ENCODE measurements around the gene GLG1.
"Not testable (repeated sequence)": the region's sequence is repeated elsewhere in the genome, so short reads cannot be mapped to it uniquely, and the experiment has no call there.

GRCh38 chr16:74412775-74413390, 194.0 kb downstream of the GLG1 start:
- not testable (repeated sequence) for TF ChIP-seq TAF1 (conservative IDR thresholded peaks at IDR 0.05); CTCF (IDR thresholded peaks at IDR 0.05; ENCODE audit: low read depth, low read length, missing input control); ATF3 (IDR thresholded peaks at IDR 0.05); MAX (IDR thresholded peaks at IDR 0.05); RAD21 (IDR thresholded peaks at IDR 0.05); YY1 (IDR thresholded peaks at IDR 0.05); ZBTB33 (IDR thresholded peaks at IDR 0.05); EGR1 (IDR thresholded peaks at IDR 0.05; ENCODE audit: low read depth in 2 of 2); GABPA (IDR thresholded peaks at IDR 0.05 in 1 of 2, conservative IDR thresholded peaks at IDR 0.05 in 1 of 2); HNF4A (conservative IDR thresholded peaks at IDR 0.05); HNF4G (IDR thresholded peaks at IDR 0.05); REST (IDR thresholded peaks at IDR 0.05); JUND (IDR thresholded peaks at IDR 0.05); SP1 (IDR thresholded peaks at IDR 0.05)
